H1 (cell line): ENCODE data around the gene RSU1. TPM values are rescaled to one million over a fixed set of nuclear protein-coding genes. Genes with fewer than 3 reads are reported as not detected.

Experiments
- CTCF ChIA-PET: fragments of 300-600 bp; sonication (Branson Sonifier 250); formaldehyde crosslinking; loops from one replicate; lab custom pipeline; 2021; ENCODE audit not compliant: partially characterized antibody; lab: Charles Lee
- POLR2A ChIA-PET: fragments of 300-600 bp; sonication (Branson Sonifier 250); formaldehyde crosslinking; loops from one replicate; lab custom pipeline; 2021; ENCODE audit warnings: inconsistent platforms; ENCODE audit not compliant: partially characterized antibody; lab: Charles Lee
- DNase-seq, 2 experiments: peaks; one replicate each; pipeline versions ENCODE4 v3.0.0 to v3.0.0-alpha.2; 2010 to 2022; ENCODE audit warnings: low spot score in 2 of 2, low read depth in 1 of 2, mixed read lengths in 1 of 2
- FAIRE-seq: peaks from 2 replicates; lab custom pipeline; 2011; peaks lifted over from hg19 to GRCh38; lab: Jason Lieb, UNC
- H2AFZ ChIP-seq: 2 replicates; pipeline ENCODE4 v1.8.1; 2012; ENCODE audit warnings: low read length, inconsistent platforms
- H2AK5ac ChIP-seq: 2 replicates; pipeline ENCODE4 v1.6.1; 2013; ENCODE audit warnings: low read depth, low read length
- H2BK120ac ChIP-seq: replicated peaks from 2 replicates; pipeline ENCODE3; 2013; ENCODE audit warnings: low read depth, low read length, inconsistent platforms
- H2BK12ac ChIP-seq: 2 replicates; pipeline ENCODE4 v1.6.1; 2013; ENCODE audit warnings: low read depth, low read length
- H2BK15ac ChIP-seq: 2 replicates; pipeline ENCODE4 v1.6.1; 2013; ENCODE audit warnings: low read length
- H2BK20ac ChIP-seq: 2 replicates; pipeline ENCODE4 v1.6.1; 2013; ENCODE audit warnings: low read length
- H2BK5ac ChIP-seq: 2 replicates; pipeline ENCODE4 v1.6.1; 2013; ENCODE audit warnings: low read depth, low read length
- H3K14ac ChIP-seq: 2 replicates; pipeline ENCODE4 v1.6.1; 2013; ENCODE audit warnings: inconsistent platforms; ENCODE audit not compliant: insufficient read length
- H3K18ac ChIP-seq: 2 replicates; pipeline ENCODE4 v1.6.1; 2013; ENCODE audit warnings: low read length; ENCODE audit errors: extremely low read depth
- H3K23ac ChIP-seq: 2 replicates; pipeline ENCODE4 v1.6.1; 2013; ENCODE audit warnings: inconsistent platforms; ENCODE audit not compliant: insufficient read length
- H3K23me2 ChIP-seq: 2 replicates; pipeline ENCODE4 v1.6.1; 2013; ENCODE audit warnings: low read depth, low read length
- H3K27ac ChIP-seq: 2 replicates; pipeline ENCODE4 v1.6.1; 2011; ENCODE audit warnings: low read depth, low read length, inconsistent platforms
- H3K27me3 ChIP-seq, 4 experiments: replicated peaks in 1 of 4; 1 replicate in 1 of 4; 2 replicates in 3 of 4; pipeline versions ENCODE4 v1.6.1 to v1.8.1; 2011 to 2013; ENCODE audit warnings: low read length in 3 of 4, mild to moderate bottlenecking in 3 of 4, inconsistent platforms in 2 of 4, mixed read lengths in 2 of 4, moderate library complexity in 1 of 4; ENCODE audit not compliant: control insufficient read depth in 3 of 4, insufficient read depth in 3 of 4; ENCODE audit errors: extremely low read depth in 1 of 4
- H3K36me3 ChIP-seq, 4 experiments: 2 replicates each; pipeline versions ENCODE4 v1.6.1 to v1.8.1; 2011 to 2013; ENCODE audit warnings: mild to moderate bottlenecking in 4 of 4, low read length in 3 of 4, moderate library complexity in 2 of 4, control low read depth in 1 of 4, inconsistent platforms in 1 of 4; ENCODE audit not compliant: insufficient read depth in 4 of 4, control insufficient read depth in 2 of 4
- H3K4ac ChIP-seq: replicated peaks from 2 replicates; pipeline ENCODE3; 2013; ENCODE audit warnings: low read length, low read depth, mixed read lengths, inconsistent platforms; ENCODE audit not compliant: insufficient read length
- H3K4me1 ChIP-seq, 4 experiments: replicated peaks in 1 of 4; 1 replicate in 1 of 4; 2 replicates in 3 of 4; pipeline versions ENCODE4 v1.6.1 to v1.8.1; 2011 to 2013; ENCODE audit warnings: low read length in 3 of 4, inconsistent platforms in 2 of 4, mixed read lengths in 1 of 4; ENCODE audit not compliant: insufficient read depth in 4 of 4, control insufficient read depth in 3 of 4
- H3K4me2 ChIP-seq, 2 experiments: 2 replicates each; pipeline versions ENCODE4 v1.6.1 to v1.8.1; 2011 to 2013; ENCODE audit warnings: low read depth in 2 of 2, low read length in 2 of 2, control low read depth in 1 of 2, inconsistent platforms in 1 of 2, mild to moderate bottlenecking in 1 of 2; ENCODE audit not compliant: insufficient read depth in 1 of 2
- H3K4me3 ChIP-seq, 4 experiments: fragments of 200-600, 300-600 bp in 1 of 4; sonication (generic), shearing (Covaris generic), sonication (Bioruptor Twin) in 1 of 4; 2 replicates each; pipeline versions ENCODE4 v1.5.1 to v1.8.1; 2011 to 2016; ENCODE audit warnings: low read length in 4 of 4, low read depth in 3 of 4, control low read depth in 2 of 4, inconsistent platforms in 2 of 4, mild to moderate bottlenecking in 2 of 4, mixed read lengths in 1 of 4, moderate library complexity in 1 of 4; ENCODE audit not compliant: insufficient read depth in 2 of 4; ENCODE audit errors: extremely low read depth in 1 of 4
- H3K56ac ChIP-seq: replicated peaks from 2 replicates; pipeline ENCODE3; 2013; ENCODE audit warnings: low read depth, mild to moderate bottlenecking, mixed read lengths, low read length, inconsistent platforms; ENCODE audit not compliant: insufficient read length
- H3K79me1 ChIP-seq: 2 replicates; pipeline ENCODE4 v1.6.1; 2013; ENCODE audit warnings: low read depth, low read length, control low read depth
- H3K79me2 ChIP-seq, 2 experiments: 2 replicates each; pipeline versions ENCODE4 v1.6.1 to v1.8.1; 2012 to 2013; ENCODE audit warnings: low read length in 2 of 2, mild to moderate bottlenecking in 2 of 2, inconsistent platforms in 1 of 2; ENCODE audit not compliant: insufficient read depth in 2 of 2, control insufficient read depth in 1 of 2
- H3K9ac ChIP-seq, 4 experiments: replicated peaks in 1 of 4; 1 replicate in 1 of 4; 2 replicates in 3 of 4; pipeline versions ENCODE4 v1.6.1 to v1.8.1; 2011 to 2013; ENCODE audit warnings: low read depth in 3 of 4, low read length in 3 of 4, control low read depth in 2 of 4, mild to moderate bottlenecking in 2 of 4, moderate library complexity in 2 of 4, inconsistent platforms in 1 of 4; ENCODE audit errors: extremely low read depth in 1 of 4
- H3K9me3 ChIP-seq, 2 experiments: 2 replicates each; pipeline versions ENCODE4 v1.6.1 to v1.8.1; 2012 to 2013; ENCODE audit warnings: mild to moderate bottlenecking in 2 of 2, moderate library complexity in 2 of 2, control low read depth in 1 of 2, inconsistent platforms in 1 of 2, low read depth in 1 of 2, low read length in 1 of 2, mixed read lengths in 1 of 2; ENCODE audit not compliant: insufficient read depth in 2 of 2
- H4K20me1 ChIP-seq, 2 experiments: replicated peaks in 1 of 2; 2 replicates each; pipeline versions ENCODE3 to v1.8.1; 2011 to 2013; ENCODE audit warnings: inconsistent platforms in 2 of 2, low read length in 2 of 2, mild to moderate bottlenecking in 1 of 2; ENCODE audit not compliant: insufficient read depth in 2 of 2, control insufficient read depth in 1 of 2
- H4K5ac ChIP-seq: 2 replicates; pipeline ENCODE4 v1.6.1; 2013; ENCODE audit warnings: low read length, low read depth, mixed read lengths, inconsistent platforms; ENCODE audit not compliant: insufficient read length
- H4K8ac ChIP-seq: 2 replicates; pipeline ENCODE4 v1.8.0; 2013; ENCODE audit warnings: mild to moderate bottlenecking, moderate library complexity, low read length, inconsistent platforms; ENCODE audit not compliant: insufficient read depth; ENCODE audit errors: extremely low read depth
- H4K91ac ChIP-seq: replicated peaks from 2 replicates; pipeline ENCODE3; 2013; ENCODE audit warnings: low read length, mixed read lengths, inconsistent platforms; ENCODE audit not compliant: insufficient read length
- ASH2L ChIP-seq: fragments of 200-600, 300-600 bp; sonication (generic); IDR thresholded peaks from one replicate; pipeline ENCODE4 v1.7.1; 2017; ENCODE audit warnings: low read length
- CHD2 ChIP-seq: IDR thresholded peaks from 2 replicates; pipeline ENCODE4 v1.6.1; 2012; ENCODE audit warnings: low read length, improper control_type of control experiment
- E2F6 ChIP-seq: IDR thresholded peaks from 2 replicates; pipeline ENCODE4 v1.6.1; 2012; ENCODE audit warnings: inconsistent platforms
- GABPA ChIP-seq: IDR thresholded peaks from 2 replicates; pipeline ENCODE4 v1.6.1; 2011; ENCODE audit warnings: mild to moderate bottlenecking, low read length, moderate library complexity, borderline replicate concordance; ENCODE audit not compliant: insufficient read depth
- JUN ChIP-seq: IDR thresholded peaks from 2 replicates; pipeline ENCODE4 v1.6.1; 2011; ENCODE audit warnings: low read depth, mild to moderate bottlenecking, improper control_type of control experiment, low read length
- KDM1A ChIP-seq: fragments of 200-600, 300-600 bp; sonication (generic); IDR thresholded peaks from 2 replicates; pipeline ENCODE4 v1.7.1; 2016; ENCODE audit warnings: mild to moderate bottlenecking, low read length, borderline replicate concordance
- KDM5A ChIP-seq: fragments of 200-600 bp; IDR thresholded peaks from 2 replicates; pipeline ENCODE4 v1.7.1; 2012; ENCODE audit warnings: mild to moderate bottlenecking, low read length, inconsistent platforms, mixed read lengths
- NRF1 ChIP-seq: IDR thresholded peaks from 2 replicates; pipeline ENCODE4 v1.6.1; 2011; ENCODE audit warnings: mild to moderate bottlenecking, low read depth, low read length, improper control_type of control experiment
- PHF8 ChIP-seq: fragments of 200-600 bp; sonication (generic); conservative IDR thresholded peaks from 2 replicates; pipeline ENCODE4 v1.7.1; 2012; ENCODE audit warnings: low read depth, mild to moderate bottlenecking, inconsistent platforms, low read length, moderate library complexity
- POLR2A ChIP-seq, 2 experiments: IDR thresholded peaks; 1 replicate in 1 of 2; 2 replicates in 1 of 2; pipeline ENCODE4 v1.6.1; 2011; ENCODE audit warnings: low read depth in 2 of 2, low read length in 2 of 2, mild to moderate bottlenecking in 2 of 2; ENCODE audit errors: control extremely low read depth in 1 of 2
- SP1 ChIP-seq: IDR thresholded peaks from 2 replicates; pipeline ENCODE4 v1.6.1; 2011; ENCODE audit warnings: low read depth, low read length
- SP2 ChIP-seq: IDR thresholded peaks from 2 replicates; pipeline ENCODE4 v1.6.1; 2012; ENCODE audit warnings: mild to moderate bottlenecking, low read length, inconsistent platforms
- SUZ12 ChIP-seq: fragments of 200-600 bp; sonication (generic); IDR thresholded peaks from 2 replicates; pipeline ENCODE4 v1.6.1; 2012; ENCODE audit warnings: mild to moderate bottlenecking, inconsistent platforms, low read length, moderate library complexity, mixed read lengths
- TAF7 ChIP-seq: optimal IDR thresholded peaks from 2 replicates; pipeline ENCODE3; 2011; ENCODE audit warnings: low read depth, mild to moderate bottlenecking, inconsistent platforms, low read length, moderate library complexity, borderline replicate concordance
- TBP ChIP-seq: IDR thresholded peaks from 2 replicates; pipeline ENCODE4 v1.6.1; 2011; ENCODE audit warnings: low read depth, low read length, improper control_type of control experiment
- TEAD4 ChIP-seq: IDR thresholded peaks from 2 replicates; pipeline ENCODE4 v1.6.1; 2012; ENCODE audit warnings: low read depth, low read length, inconsistent platforms, mixed read lengths
- WGBS, 2 experiments: shearing (Covaris generic) in 1 of 2; methylation state at CpG; one replicate each; pipeline versions ENCODE4 v1.1.6 to v1.1.7; 2013 to 2015; ENCODE audit warnings: low lambda C conversion rate in 2 of 2, mixed read lengths in 2 of 2, inconsistent platforms in 1 of 2, low coverage in 1 of 2, missing lambda C conversion rate in 1 of 2; ENCODE audit not compliant: insufficient replicate concordance in 2 of 2, insufficient coverage in 1 of 2, insufficient read length in 1 of 2; ENCODE audit errors: extremely low coverage in 1 of 2, missing lambda C conversion rate in 1 of 2; 5-methylcytosine and 5-hydroxymethylcytosine counted together
- polyA plus RNA-seq, 7 experiments: library from polyadenylated mRNA; depleted of rRNA in 3 of 7; stranded (reverse) in 5 of 7; unstranded in 2 of 7; fragments of >200 nt in 5 of 7; fragments of 200-250 nt in 2 of 7; gene quantifications; 1 replicate in 5 of 7; 2 replicates in 1 of 7; 4 replicates in 1 of 7; pipeline versions ENCODE4 v1.2.1 to v1.2.3, GENCODE V29; 2011 to 2013; ENCODE audit warnings: missing spikeins in 2 of 7, mixed read lengths in 2 of 7
- total RNA-seq: library from RNA; stranded (reverse); fragmentation: NEBNext Ultra II Directional; extraction: Animal tissue kit (Norgen Biotek cat#: 25700); gene quantifications from 2 replicates; pipeline ENCODE4 v1.2.1, GENCODE V29; 2021

The RSU1 gene
- total and polyA plus RNA-seq, 2 of the 8 experiments (the other 6 are each of a cell fraction or from before 2014, with no cell fraction given) = 50.0 to 68.2 TPM

- H3K27me3 ChIP-seq = no peaks in the 10 kb centered on the region
- H2BK120ac ChIP-seq = no peak overlapping the region
- no peak overlapping the region for H4K91ac ChIP-seq
- no peaks in the 10 kb centered on the region for H3K23me2 ChIP-seq
- 93% methylated on average over 2 of the region's 2 CpGs; no CpG with 5 or more reads in 1 of the 2 experiments for WGBS, 2 experiments
- H2BK5ac ChIP-seq = no peak overlapping the region
- no peak overlapping the region for H3K9ac ChIP-seq
- no peak overlapping the region for H3K23ac ChIP-seq
- H3K9me3 ChIP-seq = no peaks in the 10 kb centered on the region
- H3K79me2 ChIP-seq = no peaks in the 10 kb centered on the region
- no peak overlapping the region for H3K4me2 ChIP-seq
- H2BK20ac ChIP-seq = no peak overlapping the region
- H3K56ac ChIP-seq = no peak overlapping the region
- no peak overlapping the region for H3K4ac ChIP-seq
- no peaks in the 10 kb centered on the region; a peak in 1 of 8 replicates for H3K36me3 ChIP-seq
- DNase-seq = no peak
- H4K8ac ChIP-seq = no peak overlapping the region
- H3K14ac ChIP-seq = no peak overlapping the region
- no peak overlapping the region for H4K5ac ChIP-seq
- H3K79me1 ChIP-seq = no peaks in the 10 kb centered on the region
- H3K18ac ChIP-seq = no peak overlapping the region
- no peak overlapping the region for H3K4me3 ChIP-seq
- ChIA-PET POLR2A (no interaction called here), CTCF (interaction anchor here (0.6 kb wide), 1 partner anchor 216 kb away, joined by 3 read pairs; no protein-coding TSS in a partner anchor)
- H2AFZ ChIP-seq = no peak overlapping the region
- H3K4me1 ChIP-seq = no peaks in the 10 kb centered on the region
- no peak overlapping the region for H2BK15ac ChIP-seq
- H3K27ac ChIP-seq = no peak overlapping the region
- H4K20me1 ChIP-seq = peaks cover 0 to under 1% of the 10 kb centered on the region in 2 experiments
- FAIRE-seq = no peak
- H2BK12ac ChIP-seq = no peak overlapping the region
- no peak overlapping the region for H2AK5ac ChIP-seq
- no peak for TF ChIP-seq TEAD4
- TF ChIP-seq SP1 = no peak
- no peak for TF ChIP-seq NRF1
- TF ChIP-seq ASH2L = no peak
- TF ChIP-seq TBP = no peak
- no peak for TF ChIP-seq POLR2A (IDR thresholded peaks at IDR 0.05; ENCODE audit: control extremely low read depth in 1 of 2, low read depth in 2 of 2, low read length in 2 of 2)
- TF ChIP-seq SUZ12 = no peak
- no peak for TF ChIP-seq TAF7
- no peak for TF ChIP-seq KDM1A
- no peak for TF ChIP-seq JUN
- TF ChIP-seq CHD2 = no peak
- TF ChIP-seq PHF8 = no peak
- no peak for TF ChIP-seq SP2
- no peak for TF ChIP-seq GABPA
- TF ChIP-seq E2F6 = no peak
- no peak for TF ChIP-seq KDM5A
Measured at GRCh38 chr10:16675334-16675733, 141.9 kb downstream of the RSU1 start.
